Endothelial cell of umbilical vein (primary cell): ENCODE data around the gene TNFRSF11A.

Experiments
- CTCF ChIP-seq, 2 donors: IDR thresholded peaks; 1 replicate in 1 of 2; 2 replicates in 1 of 2; pipeline ENCODE4 v1.5.1; 2011; ENCODE audit warnings: low read length in 2 of 2, mild to moderate bottlenecking in 2 of 2, moderate library complexity in 2 of 2, control low read depth in 1 of 2, inconsistent platforms in 1 of 2, low read depth in 1 of 2; ENCODE audit not compliant: insufficient read depth in 1 of 2; ENCODE audit errors: extremely low read depth in 1 of 2
- FOS ChIP-seq: IDR thresholded peaks from 2 replicates; pipeline ENCODE4 v1.6.1; 2011; ENCODE audit warnings: mild to moderate bottlenecking, low read length, moderate library complexity, borderline replicate concordance; ENCODE audit not compliant: insufficient read depth
- JUN ChIP-seq: IDR thresholded peaks from 2 replicates; pipeline ENCODE4 v1.6.1; 2011; ENCODE audit warnings: borderline replicate concordance, low read depth; ENCODE audit not compliant: insufficient read length, insufficient read depth
- MAX ChIP-seq: IDR thresholded peaks from 2 replicates; pipeline ENCODE4 v1.6.1; 2011; ENCODE audit not compliant: insufficient read depth, insufficient read length
- POLR2A ChIP-seq: IDR thresholded peaks from 2 replicates; pipeline ENCODE4 v1.6.1; 2012; ENCODE audit warnings: low read depth, mild to moderate bottlenecking, control low read depth, low read length
- POLR2AphosphoS5 ChIP-seq: IDR thresholded peaks from 2 replicates; pipeline ENCODE4 v1.6.1; 2012; ENCODE audit warnings: low read depth, mild to moderate bottlenecking, control low read depth, low read length, moderate library complexity; ENCODE audit not compliant: insufficient read depth

- no peak for TF ChIP-seq CTCF (IDR thresholded peaks at IDR 0.05; ENCODE audit: extremely low read depth in 1 of 2, insufficient read depth in 1 of 2, low read depth in 1 of 2, low read length in 2 of 2)
- no peak for TF ChIP-seq POLR2A
- no peak for TF ChIP-seq FOS
- no peak for TF ChIP-seq MAX
- TF ChIP-seq JUN, result no peak
- no peak for TF ChIP-seq POLR2AphosphoS5
Measured at GRCh38 chr18:62379051-62379450, 53.9 kb downstream of the TNFRSF11A start.
